Measurements from ENCODE around the gene DUS1L.

The DUS1L gene

GRCh38 chr17:82014971-82015310 is 50.7 kb downstream of the DUS1L start:
- Mint-ChIP-seq H3K27me3 (no peaks in the 10 kb centered on the region), H3K4me3 (no peak overlapping the region)

GRCh38 chr17:82014432-82014831 is 51.2 kb downstream of the DUS1L start:
- no peak for ATAC-seq (ENCODE audit: low read depth)
- DNase-seq (ENCODE audit: low spot score in 2 of 2) = no peak
- H3K36me3 Mint-ChIP-seq = peaks cover 5% of the 10 kb centered on the region
- no peak overlapping the region for H3K4me3 Mint-ChIP-seq
- H3K27ac Mint-ChIP-seq = no peak overlapping the region
- no peaks in the 10 kb centered on the region for H3K4me1 Mint-ChIP-seq
- no peaks in the 10 kb centered on the region for H3K27me3 Mint-ChIP-seq
- H3K9me3 Mint-ChIP-seq = no peaks in the 10 kb centered on the region

More at GRCh38 chr17:82014971-82015310, 50.7 kb downstream of the DUS1L start:
- no peak for ATAC-seq (ENCODE audit: low read depth)
- H3K36me3 Mint-ChIP-seq = peaks cover 4% of the 10 kb centered on the region
- DNase-seq (ENCODE audit: low spot score in 2 of 2) = no peak
- no peaks in the 10 kb centered on the region for H3K4me1 Mint-ChIP-seq
- H3K27ac Mint-ChIP-seq = no peak overlapping the region
- no peaks in the 10 kb centered on the region for H3K9me3 Mint-ChIP-seq

GRCh38 chr17:82013772-82014321 is 51.8 kb downstream of the DUS1L start:
- ATAC-seq (ENCODE audit: low read depth) = no peak
- Mint-ChIP-seq H3K36me3 (peaks cover 7% of the 10 kb centered on the region), H3K4me1 (no peaks in the 10 kb centered on the region), H3K9me3 (no peaks in the 10 kb centered on the region), H3K27me3 (no peaks in the 10 kb centered on the region), H3K4me3 (no peak overlapping the region), H3K27ac (no peak overlapping the region)
- DNase-seq (ENCODE audit: low spot score in 2 of 2) = no peak

GRCh38 chr17:82013341-82013740 is 52.3 kb downstream of the DUS1L start:
- Mint-ChIP-seq H3K27me3 (no peaks in the 10 kb centered on the region), H3K9me3 (no peaks in the 10 kb centered on the region), H3K36me3 (peaks cover 7% of the 10 kb centered on the region), H3K4me3 (no peak overlapping the region), H3K27ac (no peak overlapping the region), H3K4me1 (no peaks in the 10 kb centered on the region)
- no peak for DNase-seq (ENCODE audit: low spot score in 2 of 2)
- no peak for ATAC-seq (ENCODE audit: low read depth)

GRCh38 chr17:82012640-82013295 is 52.8 kb downstream of the DUS1L start:
- Mint-ChIP-seq H3K27me3 (no peaks in the 10 kb centered on the region), H3K4me3 (no peak overlapping the region), H3K9me3 (no peaks in the 10 kb centered on the region), H3K4me1 (peaks cover 2% of the 10 kb centered on the region), H3K36me3 (peaks cover 7% of the 10 kb centered on the region), H3K27ac (no peak overlapping the region)
- ATAC-seq (ENCODE audit: low read depth) (no peak), DNase-seq (ENCODE audit: low spot score in 2 of 2) (no peak)

GRCh38 chr17:82012261-82012639 is 53.4 kb downstream of the DUS1L start:
- ATAC-seq (ENCODE audit: low read depth) (no peak), DNase-seq (ENCODE audit: low spot score in 2 of 2) (no peak)
- H3K4me3 Mint-ChIP-seq = no peak overlapping the region
- peaks cover 2% of the 10 kb centered on the region for H3K4me1 Mint-ChIP-seq
- no peaks in the 10 kb centered on the region for H3K27me3 Mint-ChIP-seq
- H3K9me3 Mint-ChIP-seq = no peaks in the 10 kb centered on the region
- no peak overlapping the region for H3K27ac Mint-ChIP-seq
- peaks cover 7% of the 10 kb centered on the region for H3K36me3 Mint-ChIP-seq

DNA sequence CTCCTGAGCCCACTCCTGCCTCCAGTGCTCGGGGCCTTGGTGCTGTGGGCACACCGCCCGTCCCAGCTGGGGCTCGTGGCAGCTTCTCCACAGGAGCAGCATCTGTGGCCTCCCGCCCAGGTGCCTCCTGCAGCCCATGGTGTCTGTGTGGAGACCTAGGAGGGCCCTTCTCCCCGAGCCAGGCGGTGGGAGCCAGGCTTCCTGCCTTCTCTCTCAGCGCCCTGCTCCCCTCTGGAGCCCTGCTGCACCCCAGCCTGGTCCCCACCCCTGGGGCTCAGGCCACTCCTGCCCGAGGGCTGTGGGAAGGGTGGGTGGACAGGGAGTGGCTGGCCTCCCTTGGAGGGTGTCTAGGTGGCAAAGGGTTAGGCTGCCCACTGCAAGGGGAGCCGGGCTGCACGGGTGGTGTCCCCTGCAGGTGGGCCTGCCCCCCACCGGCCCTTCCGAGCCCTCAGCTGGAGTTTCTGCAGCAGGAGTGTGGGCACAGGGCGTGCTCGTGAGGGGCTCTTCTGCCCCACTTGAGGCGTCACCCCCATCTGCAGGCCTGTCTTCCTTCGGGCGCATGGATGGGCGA is 53.9 kb downstream of the DUS1L start:
- Mint-ChIP-seq H3K9me3 (no peaks in the 10 kb centered on the region), H3K36me3 (peaks cover 7% of the 10 kb centered on the region), H3K4me3 (no peak overlapping the region), H3K27me3 (no peaks in the 10 kb centered on the region), H3K4me1 (peaks cover 2% of the 10 kb centered on the region), H3K27ac (no peak overlapping the region)
- ATAC-seq (ENCODE audit: low read depth) (no peak), DNase-seq (ENCODE audit: low spot score in 2 of 2) (no peak)

GRCh38 chr17:82010575-82011525 is 54.8 kb downstream of the DUS1L start:
- no peaks in the 10 kb centered on the region for H3K9me3 Mint-ChIP-seq
- DNase-seq (ENCODE audit: low spot score in 2 of 2) (no peak), ATAC-seq (ENCODE audit: low read depth) (no peak)
- no peak overlapping the region for H3K27ac Mint-ChIP-seq
- peaks cover 7% of the 10 kb centered on the region for H3K36me3 Mint-ChIP-seq
- H3K27me3 Mint-ChIP-seq = no peaks in the 10 kb centered on the region
- peaks cover 2% of the 10 kb centered on the region for H3K4me1 Mint-ChIP-seq
- no peak overlapping the region for H3K4me3 Mint-ChIP-seq

- Mint-ChIP-seq H3K9me3 (no peaks in the 10 kb centered on the region), H3K36me3 (peaks cover 7% of the 10 kb centered on the region), H3K4me3 (no peak overlapping the region), H3K27me3 (no peaks in the 10 kb centered on the region), H3K4me1 (peaks cover 2% of the 10 kb centered on the region), H3K27ac (no peak overlapping the region)
- DNase-seq (ENCODE audit: low spot score in 2 of 2) (no peak), ATAC-seq (ENCODE audit: low read depth) (no peak)
These were observed 56.2 kb downstream of the DUS1L start for GRCh38 chr17:82009413-82009812.

DNA sequence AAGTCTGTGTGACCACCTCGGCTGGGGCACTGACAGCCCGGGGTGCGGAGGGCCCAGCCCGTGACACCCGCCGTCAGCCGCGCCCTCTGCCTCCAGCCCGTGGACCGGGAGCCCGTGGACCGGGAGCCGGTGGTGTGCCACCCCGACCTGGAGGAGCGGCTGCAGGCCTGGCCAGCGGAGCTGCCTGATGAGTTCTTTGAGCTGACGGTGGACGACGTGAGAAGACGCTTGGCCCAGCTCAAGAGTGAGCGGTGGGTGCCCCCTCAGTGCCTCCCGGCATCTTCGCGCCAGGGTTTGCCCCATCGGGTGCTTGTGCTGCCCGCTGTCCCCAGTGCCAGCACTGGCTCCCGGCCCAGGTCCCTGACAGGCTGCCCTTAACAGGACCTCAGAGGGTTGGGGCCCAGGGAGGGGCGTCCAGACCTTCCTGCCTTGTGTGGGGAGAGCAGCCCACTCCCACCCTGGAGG is 56.6 kb downstream of the DUS1L start:
- Mint-ChIP-seq H3K4me3 (no peak overlapping the region), H3K27ac (no peak overlapping the region), H3K27me3 (no peaks in the 10 kb centered on the region), H3K9me3 (no peaks in the 10 kb centered on the region), H3K36me3 (peaks cover 4% of the 10 kb centered on the region), H3K4me1 (peaks cover 2% of the 10 kb centered on the region)
- ATAC-seq (ENCODE audit: low read depth) (no peak), DNase-seq (ENCODE audit: low spot score in 2 of 2) (no peak)

GRCh38 chr17:82008258-82008940 is 57.2 kb downstream of the DUS1L start:
- no peak overlapping the region for H3K27ac Mint-ChIP-seq
- peaks cover 2% of the 10 kb centered on the region for H3K4me1 Mint-ChIP-seq
- no peak for DNase-seq (ENCODE audit: low spot score in 2 of 2)
- peaks cover 3% of the 10 kb centered on the region for H3K36me3 Mint-ChIP-seq
- no peaks in the 10 kb centered on the region for H3K27me3 Mint-ChIP-seq
- ATAC-seq (ENCODE audit: low read depth) = no peak
- H3K4me3 Mint-ChIP-seq = no peak overlapping the region
- no peaks in the 10 kb centered on the region for H3K9me3 Mint-ChIP-seq

Data from memory B cell (primary cell).